ENCODE data around the gene ZNF490. TPM values are rescaled to one million over a fixed set of nuclear protein-coding genes. Genes with fewer than 3 reads are reported as not detected.
"Not testable (repeated sequence)": the region's sequence is repeated elsewhere in the genome, so short reads cannot be mapped to it uniquely, and the experiment has no call there.

ZNF490 gene
- total and polyA plus RNA-seq, 2 donors from 2014 or later: 1.0 to 14.3 TPM

DNA sequence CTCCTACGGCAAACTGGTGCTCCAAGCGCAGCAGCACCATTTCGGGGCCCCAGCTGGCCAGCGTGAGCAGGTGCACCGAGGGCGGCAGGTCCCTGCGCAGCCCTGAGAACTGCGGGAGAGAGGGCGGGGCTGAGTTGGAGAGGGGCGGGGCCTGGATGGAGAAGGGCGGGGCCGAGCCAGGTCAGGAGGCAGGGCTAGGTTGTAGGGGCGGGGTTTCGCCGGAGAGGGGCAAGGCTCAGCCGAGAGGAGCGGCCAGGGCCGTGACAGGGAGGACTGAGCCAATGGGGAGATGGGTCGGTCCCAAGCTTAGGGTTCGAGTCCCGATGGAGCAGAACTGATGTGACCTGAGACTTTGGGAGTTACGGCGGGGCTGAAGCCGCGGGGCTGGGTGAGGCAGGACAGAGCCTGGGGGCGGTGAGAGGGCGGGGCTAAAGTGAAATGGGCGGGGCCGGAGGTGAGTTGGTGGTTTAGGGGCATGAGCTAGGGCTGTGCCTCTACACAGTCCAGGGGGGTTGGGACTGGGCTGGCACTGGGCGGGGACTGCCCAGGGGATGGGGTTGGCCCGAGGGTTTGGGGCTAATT lies 37.0 kb upstream of the ZNF490 start:
- TF ChIP-seq, protein P1, sequence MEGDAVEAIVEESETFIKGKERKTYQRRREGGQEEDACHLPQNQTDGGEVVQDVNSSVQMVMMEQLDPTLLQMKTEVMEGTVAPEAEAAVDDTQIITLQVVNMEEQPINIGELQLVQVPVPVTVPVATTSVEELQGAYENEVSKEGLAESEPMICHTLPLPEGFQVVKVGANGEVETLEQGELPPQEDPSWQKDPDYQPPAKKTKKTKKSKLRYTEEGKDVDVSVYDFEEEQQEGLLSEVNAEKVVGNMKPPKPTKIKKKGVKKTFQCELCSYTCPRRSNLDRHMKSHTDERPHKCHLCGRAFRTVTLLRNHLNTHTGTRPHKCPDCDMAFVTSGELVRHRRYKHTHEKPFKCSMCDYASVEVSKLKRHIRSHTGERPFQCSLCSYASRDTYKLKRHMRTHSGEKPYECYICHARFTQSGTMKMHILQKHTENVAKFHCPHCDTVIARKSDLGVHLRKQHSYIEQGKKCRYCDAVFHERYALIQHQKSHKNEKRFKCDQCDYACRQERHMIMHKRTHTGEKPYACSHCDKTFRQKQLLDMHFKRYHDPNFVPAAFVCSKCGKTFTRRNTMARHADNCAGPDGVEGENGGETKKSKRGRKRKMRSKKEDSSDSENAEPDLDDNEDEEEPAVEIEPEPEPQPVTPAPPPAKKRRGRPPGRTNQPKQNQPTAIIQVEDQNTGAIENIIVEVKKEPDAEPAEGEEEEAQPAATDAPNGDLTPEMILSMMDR (IDR thresholded peaks at IDR 0.05; ENCODE audit: borderline replicate concordance, extremely low read depth, insufficient read depth): peak; percentile 1
- DNase-seq: peak; percentile 76 to 93 (median 88)
- Histone ChIP-seq H3K4me3 (ENCODE audit: low read length in 3 of 3) (peak overlapping the region in 2 of 3 donors; percentile 45 to 47), H3K36me3 (ENCODE audit: control insufficient read depth in 2 of 3, insufficient read depth in 3 of 3, low read length in 3 of 3) (no peaks in the 10 kb centered on the region), H3K27me3 (ENCODE audit: control insufficient read depth, insufficient read depth, low read length) (no peaks in the 10 kb centered on the region), H3K9me3 (ENCODE audit: control insufficient read depth in 2 of 3, insufficient read depth in 1 of 3, low read length in 3 of 3) (no peaks in the 10 kb centered on the region), H3K9ac (ENCODE audit: low read length in 3 of 3) (no peak overlapping the region), H3K27ac (ENCODE audit: low read depth in 2 of 2, low read length in 2 of 2) (no peak overlapping the region), H3K4me1 (ENCODE audit: control insufficient read depth in 2 of 3, insufficient read depth in 2 of 3, low read depth in 1 of 3, low read length in 3 of 3) (peaks cover 0 to 4% (median 0%) of the 10 kb centered on the region in 3 donors)
- intact Hi-C loops (cut with DNase I): no loop called here
- FAIRE-seq: no peak

DNA sequence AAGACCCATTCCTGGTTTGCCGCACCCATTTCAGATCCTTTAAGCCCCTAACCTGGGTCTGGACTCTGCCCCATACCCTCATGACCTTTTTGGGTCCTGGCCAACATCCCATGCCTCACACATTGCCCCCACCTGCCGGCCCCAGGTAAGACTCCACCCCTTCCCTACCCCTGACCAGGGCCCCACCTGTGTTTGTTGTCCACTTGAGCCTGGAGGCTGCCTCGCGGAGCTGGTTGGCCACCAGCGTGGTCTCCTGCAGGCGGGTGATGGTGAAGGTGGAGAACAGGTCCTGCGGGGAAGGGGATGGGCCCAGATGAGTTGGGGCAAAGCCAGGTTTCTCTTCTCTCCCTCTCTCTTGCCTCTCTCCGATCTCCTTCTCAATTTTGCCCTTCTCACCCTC lies 36.4 kb upstream of the ZNF490 start:
- intact Hi-C loops (cut with DNase I): no loop called here
- peak in 1 of 5 donors; percentile 76 for DNase-seq
- no peak overlapping the region for H3K9ac ChIP-seq (ENCODE audit: low read length in 3 of 3)

DNA sequence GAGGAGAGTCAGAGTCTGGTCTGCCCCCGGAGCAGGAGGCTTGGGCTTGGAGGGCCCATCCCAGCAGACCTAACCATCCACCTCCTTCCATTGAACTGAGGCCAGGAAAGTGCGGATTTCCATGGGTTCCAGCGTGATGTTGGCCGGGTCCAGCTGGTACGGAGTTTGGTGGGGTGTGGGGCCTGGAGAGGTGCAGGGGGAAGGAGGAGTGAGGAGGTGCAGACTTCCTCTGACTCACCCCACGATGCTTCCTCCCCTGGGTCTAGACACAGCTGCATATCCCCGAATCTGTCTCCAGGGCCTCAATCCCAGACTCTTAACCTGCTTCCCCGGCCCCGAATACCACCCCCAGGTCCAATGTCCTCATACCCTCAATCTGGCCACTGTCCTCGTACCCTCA lies 35.9 kb upstream of the ZNF490 start:
- H3K27me3 ChIP-seq (ENCODE audit: control insufficient read depth, insufficient read depth, low read length): no peaks in the 10 kb centered on the region
- peaks cover 0 to 4% (median 0%) of the 10 kb centered on the region in 3 donors for H3K4me1 ChIP-seq (ENCODE audit: control insufficient read depth in 2 of 3, insufficient read depth in 2 of 3, low read depth in 1 of 3, low read length in 3 of 3)
- H3K36me3 ChIP-seq (ENCODE audit: control insufficient read depth in 2 of 3, insufficient read depth in 3 of 3, low read length in 3 of 3): no peaks in the 10 kb centered on the region
- no peaks in the 10 kb centered on the region for H3K9me3 ChIP-seq (ENCODE audit: control insufficient read depth in 2 of 3, insufficient read depth in 1 of 3, low read length in 3 of 3)
- H3K4me3 ChIP-seq (ENCODE audit: low read length in 3 of 3): no peak overlapping the region
- peak in 1 of 5 donors; percentile 42 for DNase-seq
- no peak overlapping the region for H3K9ac ChIP-seq (ENCODE audit: low read length in 3 of 3)
- no peak overlapping the region for H3K27ac ChIP-seq (ENCODE audit: low read depth in 2 of 2, low read length in 2 of 2)
- no peak for FAIRE-seq
- TF ChIP-seq, protein P1 (IDR thresholded peaks at IDR 0.05; ENCODE audit: borderline replicate concordance, extremely low read depth, insufficient read depth): no peak
- intact Hi-C loops (cut with DNase I): no loop called here

More for the DNA sequence above, 36.4 kb upstream of the ZNF490 start:
- Histone ChIP-seq H3K4me3 (ENCODE audit: low read length in 3 of 3) (peak overlapping the region in 1 of 3 donors; percentile 47), H3K36me3 (ENCODE audit: control insufficient read depth in 2 of 3, insufficient read depth in 3 of 3, low read length in 3 of 3) (no peaks in the 10 kb centered on the region), H3K9me3 (ENCODE audit: control insufficient read depth in 2 of 3, insufficient read depth in 1 of 3, low read length in 3 of 3) (no peaks in the 10 kb centered on the region), H3K27ac (ENCODE audit: low read depth in 2 of 2, low read length in 2 of 2) (no peak overlapping the region), H3K4me1 (ENCODE audit: control insufficient read depth in 2 of 3, insufficient read depth in 2 of 3, low read depth in 1 of 3, low read length in 3 of 3) (peaks cover 0 to 4% (median 0%) of the 10 kb centered on the region in 3 donors), H3K27me3 (ENCODE audit: control insufficient read depth, insufficient read depth, low read length) (no peaks in the 10 kb centered on the region)
- no peak for FAIRE-seq
- TF ChIP-seq, protein P1 (IDR thresholded peaks at IDR 0.05; ENCODE audit: borderline replicate concordance, extremely low read depth, insufficient read depth): no peak

DNA sequence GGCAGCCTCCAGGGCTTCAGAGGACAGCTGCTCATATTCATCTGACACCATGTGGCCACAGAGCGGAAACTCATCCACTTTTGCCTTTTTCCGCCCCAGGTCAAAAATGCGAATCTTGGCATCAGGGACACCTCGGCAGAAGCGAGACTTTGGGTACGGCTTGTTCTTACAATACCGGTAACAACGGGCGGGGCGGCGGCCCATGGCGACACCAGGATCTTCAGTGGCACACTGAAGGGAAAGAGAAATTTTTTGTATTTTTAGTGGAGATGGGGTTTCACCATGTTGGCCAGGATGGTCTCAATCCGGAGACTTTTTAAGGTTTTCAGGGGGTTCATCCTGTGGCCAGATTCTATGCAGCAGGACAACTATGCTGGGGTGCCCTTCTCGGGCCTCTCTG lies 33.1 kb upstream of the ZNF490 start:
- H3K9ac ChIP-seq (ENCODE audit: low read length in 3 of 3); intact Hi-C loops (cut with DNase I); H3K4me1 ChIP-seq (ENCODE audit: control insufficient read depth in 2 of 3, insufficient read depth in 2 of 3, low read depth in 1 of 3, low read length in 3 of 3); H3K36me3 ChIP-seq (ENCODE audit: control insufficient read depth in 2 of 3, insufficient read depth in 3 of 3, low read length in 3 of 3); H3K4me3 ChIP-seq (ENCODE audit: low read length in 3 of 3); H3K27ac ChIP-seq (ENCODE audit: low read depth in 2 of 2, low read length in 2 of 2); H3K9me3 ChIP-seq (ENCODE audit: control insufficient read depth in 2 of 3, insufficient read depth in 1 of 3, low read length in 3 of 3); FAIRE-seq; H3K27me3 ChIP-seq (ENCODE audit: control insufficient read depth, insufficient read depth, low read length): not testable (repeated sequence)
- DNase-seq: peak in 1 of 5 donors; percentile 40

All from kidney (tissue), 14 donors.